HepG2 (cell line): Measurements from ENCODE around the gene DLEC1. TPM values are rescaled to one million over a fixed set of nuclear protein-coding genes. Genes with fewer than 3 reads are reported as not detected.
A peak's percentile ranks its signal among the peaks of the same experiment; 100 is the strongest.

Source experiments
- ATAC-seq: fragments of 200-7000 bp; cut with Tn5 transposase; 3 replicates; pipeline ENCODE4 v1.9.1; 2020; ENCODE audit warnings: mild to moderate bottlenecking, moderate library complexity
- BruUV-seq: library from RNA; stranded (reverse); fragments of 400-500 nt; replicated peaks from 2 replicates; lab custom pipeline; 2021; lab: Mats Ljungman, UMichigan
- CTCF ChIA-PET: fragments of 300-600 bp; formaldehyde crosslinking; extraction: SDS; loops from one replicate; lab custom pipeline; 2021; ENCODE audit warnings: low total read pairs, inconsistent platforms, low intra/inter-chr PET ratio; lab: Yijun Ruan, JAX
- POLR2A ChIA-PET: fragments of 350-600 bp; sonication (Branson Sonifier 250); formaldehyde crosslinking; loops from one replicate; lab custom pipeline; 2020; ENCODE audit warnings: antibody characterized with exemption, inconsistent platforms; lab: Yijun Ruan, JAX
- DNase-seq: peaks from one replicate; pipeline ENCODE4 v3.0.0-alpha.2; 2015; ENCODE audit warnings: low spot score
- FAIRE-seq: peaks from 3 replicates; lab custom pipeline; 2011; peaks lifted over from hg19 to GRCh38; lab: Jason Lieb, UNC
- H2AFZ ChIP-seq: one replicate; pipeline ENCODE4 v1.6.1; 2011; ENCODE audit warnings: low read length, inconsistent platforms
- H3K27ac ChIP-seq: fragments of 300-600 bp; 3 replicates; pipeline ENCODE4 v1.8.0; 2011; ENCODE audit warnings: mixed run types, mild to moderate bottlenecking, mixed read lengths, low read length, inconsistent platforms; ENCODE audit not compliant: insufficient read depth; ENCODE audit errors: extremely low read length
- H3K27me3 ChIP-seq, 2 experiments: fragments of 200-600 bp in 1 of 2; 2 replicates in 1 of 2; 3 replicates in 1 of 2; pipeline versions ENCODE4 v1.6.0 to v1.8.0; 2011; ENCODE audit warnings: low read length in 2 of 2, mild to moderate bottlenecking in 2 of 2, moderate library complexity in 2 of 2, inconsistent platforms in 1 of 2; ENCODE audit not compliant: insufficient read depth in 2 of 2, control insufficient read depth in 1 of 2
- H3K36me3 ChIP-seq, 2 experiments: fragments of 200-600 bp in 1 of 2; replicated peaks in 1 of 2; 2 replicates in 1 of 2; 3 replicates in 1 of 2; pipeline versions ENCODE4 v1.5.1 to v1.8.0; 2011; ENCODE audit warnings: low read length in 2 of 2, inconsistent platforms in 1 of 2; ENCODE audit not compliant: insufficient read depth in 2 of 2, control insufficient read depth in 1 of 2
- H3K4me1 ChIP-seq: 2 replicates; pipeline ENCODE4 v1.5.1; 2012; ENCODE audit warnings: low read length, inconsistent platforms; ENCODE audit not compliant: insufficient read depth
- H3K4me2 ChIP-seq: 2 replicates; pipeline ENCODE4 v1.6.0; 2011; ENCODE audit warnings: low read depth, low read length, inconsistent platforms
- H3K4me3 ChIP-seq, 3 experiments: fragments of 200-600 bp in 1 of 3; sonication (generic), shearing (Covaris generic) in 1 of 3; replicated peaks in 1 of 3; 2 replicates each; pipeline ENCODE4 v1.5.1; 2011 to 2016; ENCODE audit warnings: low read length in 3 of 3, inconsistent platforms in 2 of 3, low read depth in 2 of 3, mild to moderate bottlenecking in 2 of 3, control low read depth in 1 of 3, mixed read lengths in 1 of 3; ENCODE audit not compliant: insufficient read depth in 1 of 3
- H3K79me2 ChIP-seq: one replicate; pipeline ENCODE4 v1.6.1; 2011; ENCODE audit warnings: low read length, inconsistent platforms; ENCODE audit not compliant: insufficient read depth
- H3K9ac ChIP-seq: 2 replicates; pipeline ENCODE4 v1.6.0; 2011; ENCODE audit warnings: mild to moderate bottlenecking, low read depth, low read length, inconsistent platforms; ENCODE audit not compliant: insufficient read depth
- H3K9me3 ChIP-seq: 2 replicates; pipeline ENCODE4 v1.5.1; 2012; ENCODE audit warnings: mild to moderate bottlenecking, low read length
- H4K20me1 ChIP-seq: 2 replicates; pipeline ENCODE4 v1.6.0; 2011; ENCODE audit warnings: inconsistent platforms, mild to moderate bottlenecking, low read length, moderate library complexity; ENCODE audit not compliant: insufficient read depth
- AGO2 ChIP-seq: fragments of 200-400 bp; formaldehyde crosslinking; optimal IDR thresholded peaks from 2 replicates; pipeline ENCODE3; 2017; ENCODE audit warnings: mild to moderate bottlenecking, low read depth, low read length, moderate library complexity
- NFIB ChIP-seq: sonication (generic); formaldehyde crosslinking; IDR thresholded peaks from 2 replicates; pipeline ENCODE4 v1.9.0; 2021; ENCODE audit warnings: missing genetic modification reagents, mild to moderate bottlenecking, borderline replicate concordance
- POLR2A ChIP-seq, 2 experiments: IDR thresholded peaks; 2 replicates each; pipeline ENCODE4 v1.6.1; 2011; ENCODE audit warnings: low read depth in 2 of 2, low read length in 2 of 2, mild to moderate bottlenecking in 1 of 2, moderate library complexity in 1 of 2; ENCODE audit not compliant: insufficient read depth in 1 of 2
- SRSF4 ChIP-seq: fragments of 200-400 bp; formaldehyde crosslinking; IDR thresholded peaks from one replicate; pipeline ENCODE4 v1.6.1; 2018; ENCODE audit warnings: mild to moderate bottlenecking, low read depth, low read length, moderate library complexity; ENCODE audit not compliant: poor library complexity, severe bottlenecking
- ZBTB7B ChIP-seq: sonication (generic); formaldehyde crosslinking; IDR thresholded peaks from 2 replicates; pipeline ENCODE4 v1.4.0; 2020; ENCODE audit warnings: missing genetic modification reagents
- ZNF468 ChIP-seq: sonication (generic); formaldehyde crosslinking; IDR thresholded peaks from 2 replicates; pipeline ENCODE4 v1.8.0; 2022; ENCODE audit warnings: mild to moderate bottlenecking, moderate library complexity, missing genetic modification reagents
- ZNF564 ChIP-seq: sonication (generic); formaldehyde crosslinking; IDR thresholded peaks from 2 replicates; pipeline ENCODE4 v1.8.1; 2023; ENCODE audit warnings: mild to moderate bottlenecking, missing genetic modification reagents
- whole genome bisulfite sequencing: methylation state at CpG from one replicate; pipeline ENCODE4 v1.1.6; 2017; ENCODE audit warnings: low lambda C conversion rate; 5-methylcytosine and 5-hydroxymethylcytosine counted together
- in situ Hi-C: cut with HindIII; loops from 2 replicates; pipeline ENCODE4 v1.10.0; 2017; ENCODE audit warnings: low pct_unique_long_range_greater_than_20kb; ENCODE audit not compliant: extremely low pct_ligation_motif_present
- intact Hi-C: fragments of 100-400 bp; cut with micrococcal nuclease; formaldehyde crosslinking; loops from one replicate; pipeline ENCODE4 v1.10.0; 2022; ENCODE audit not compliant: unreplicated experiment
- polyA plus RNA-seq, 8 experiments: library from polyadenylated mRNA; depleted of rRNA in 3 of 8; stranded (reverse) in 7 of 8; unstranded in 1 of 8; fragments of >200 nt; fragmentation: Illumina TruSeq in 4 of 8; extraction: Trizol in 4 of 8; gene quantifications; 2 replicates each; pipeline versions ENCODE4 v1.2.1 to v1.2.3, GENCODE V29; 2011 to 2016; ENCODE audit warnings: low read depth in 4 of 8, missing spikeins in 1 of 8, mixed read lengths in 1 of 8; ENCODE audit not compliant: insufficient read depth in 1 of 8
- total RNA-seq, 5 experiments: library from RNA; depleted of rRNA; stranded (reverse); fragments of >200 nt; fragmentation: Illumina TruSeq; extraction: Trizol; gene quantifications; 2 replicates each; pipeline ENCODE4 v1.2.3, GENCODE V29; 2016; ENCODE audit warnings: low read depth in 1 of 5
- TF ChIP-seq, protein P1 (sequence below), 2 experiments: IDR thresholded peaks; 2 replicates each; pipeline ENCODE4 v1.6.1; 2011 to 2012; ENCODE audit warnings: low read length in 2 of 2, borderline replicate concordance in 1 of 2, low read depth in 1 of 2, mild to moderate bottlenecking in 1 of 2, moderate library complexity in 1 of 2
- TF ChIP-seq, protein P2 (sequence below): sonication (generic); formaldehyde crosslinking; IDR thresholded peaks from 2 replicates; pipeline ENCODE4 v1.8.0; 2022; ENCODE audit warnings: mild to moderate bottlenecking, missing genetic modification reagents, moderate library complexity

DLEC1 gene
- total and polyA plus RNA-seq, 2 of the 13 experiments (the other 11 are each of a cell fraction or from before 2014, with no cell fraction given), result 0.09 TPM; not detected in 1

DNA sequence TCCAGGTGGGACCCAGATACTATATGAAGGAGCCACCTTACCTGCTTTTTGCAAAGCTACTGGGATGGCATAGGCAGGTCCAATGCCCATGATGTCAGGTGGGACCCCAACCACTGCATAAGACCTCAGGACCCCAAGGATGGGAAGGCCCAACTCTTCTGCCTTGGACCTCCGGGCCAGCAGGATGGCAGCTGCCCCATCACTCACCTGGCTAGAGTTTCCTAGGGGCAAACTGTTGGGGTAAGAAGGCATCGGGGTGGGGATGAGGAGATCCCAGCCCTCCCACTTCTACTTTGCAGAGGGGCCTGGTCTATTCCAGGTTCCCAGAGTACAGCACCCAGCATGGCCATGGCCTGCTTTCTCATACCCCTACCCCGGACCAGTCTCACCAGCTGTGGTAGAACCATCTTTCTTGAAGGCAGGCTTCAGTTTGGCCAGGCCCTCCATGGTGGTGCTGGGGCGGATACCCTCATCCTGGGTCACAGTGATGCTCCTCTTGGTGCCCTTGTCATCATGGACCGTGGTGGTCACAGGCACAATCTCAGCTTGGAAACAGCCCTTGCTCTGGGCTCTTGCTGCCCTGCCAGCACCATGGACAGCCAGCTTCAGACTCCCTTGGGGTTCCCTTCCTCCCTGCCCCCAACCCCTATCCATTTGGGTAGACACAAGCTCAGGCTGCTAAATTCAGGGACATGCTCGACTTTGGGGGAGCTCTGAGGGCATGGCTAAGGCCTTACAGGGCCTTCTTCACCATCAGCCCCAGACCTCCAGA is 87.3 kb downstream of the DLEC1 start:
- Histone ChIP-seq H3K27me3 (no peaks in the 10 kb centered on the region), H4K20me1 (peaks cover 56% of the 10 kb centered on the region), H3K4me2 (no peak overlapping the region), H3K27ac (peak overlapping the region; percentile 11), H3K36me3 (peaks cover 50 to 93% of the 10 kb centered on the region in 2 experiments), H3K9ac (no peak overlapping the region), H3K4me3 (no peak overlapping the region), H2AFZ (no peak overlapping the region), H3K4me1 (peaks cover 92% of the 10 kb centered on the region)
- in situ Hi-C loops, result loop anchor here (25.0 kb wide), 1 partner anchor 336 kb away; the partner anchor contains the start of gene ACVR2B
- CTCF ChIA-PET, result no interaction called here
- POLR2A ChIA-PET, result interaction anchor here (1.1 to 1.6 kb wide), 2 partner anchors 11 to 57 kb away, joined by 3 to 7 read pairs; partner anchors contain the start of gene ACAA1
- FAIRE-seq (no peak), ATAC-seq (no peak; the same call in 2 of the 3 replicates)
- BruUV-seq, result no TSS peak
- no CpG with 5 or more reads among the region's 6 CpGs for WGBS
- no peak for TF ChIP-seq ZNF468 (CRISPR knock-in tag)
- TF ChIP-seq, protein P1, sequence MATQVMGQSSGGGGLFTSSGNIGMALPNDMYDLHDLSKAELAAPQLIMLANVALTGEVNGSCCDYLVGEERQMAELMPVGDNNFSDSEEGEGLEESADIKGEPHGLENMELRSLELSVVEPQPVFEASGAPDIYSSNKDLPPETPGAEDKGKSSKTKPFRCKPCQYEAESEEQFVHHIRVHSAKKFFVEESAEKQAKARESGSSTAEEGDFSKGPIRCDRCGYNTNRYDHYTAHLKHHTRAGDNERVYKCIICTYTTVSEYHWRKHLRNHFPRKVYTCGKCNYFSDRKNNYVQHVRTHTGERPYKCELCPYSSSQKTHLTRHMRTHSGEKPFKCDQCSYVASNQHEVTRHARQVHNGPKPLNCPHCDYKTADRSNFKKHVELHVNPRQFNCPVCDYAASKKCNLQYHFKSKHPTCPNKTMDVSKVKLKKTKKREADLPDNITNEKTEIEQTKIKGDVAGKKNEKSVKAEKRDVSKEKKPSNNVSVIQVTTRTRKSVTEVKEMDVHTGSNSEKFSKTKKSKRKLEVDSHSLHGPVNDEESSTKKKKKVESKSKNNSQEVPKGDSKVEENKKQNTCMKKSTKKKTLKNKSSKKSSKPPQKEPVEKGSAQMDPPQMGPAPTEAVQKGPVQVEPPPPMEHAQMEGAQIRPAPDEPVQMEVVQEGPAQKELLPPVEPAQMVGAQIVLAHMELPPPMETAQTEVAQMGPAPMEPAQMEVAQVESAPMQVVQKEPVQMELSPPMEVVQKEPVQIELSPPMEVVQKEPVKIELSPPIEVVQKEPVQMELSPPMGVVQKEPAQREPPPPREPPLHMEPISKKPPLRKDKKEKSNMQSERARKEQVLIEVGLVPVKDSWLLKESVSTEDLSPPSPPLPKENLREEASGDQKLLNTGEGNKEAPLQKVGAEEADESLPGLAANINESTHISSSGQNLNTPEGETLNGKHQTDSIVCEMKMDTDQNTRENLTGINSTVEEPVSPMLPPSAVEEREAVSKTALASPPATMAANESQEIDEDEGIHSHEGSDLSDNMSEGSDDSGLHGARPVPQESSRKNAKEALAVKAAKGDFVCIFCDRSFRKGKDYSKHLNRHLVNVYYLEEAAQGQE (IDR thresholded peaks at IDR 0.05; ENCODE audit: borderline replicate concordance in 1 of 2, low read depth in 1 of 2, low read length in 2 of 2), result peak; percentile 38 to 87
- TF ChIP-seq ZBTB7B (CRISPR knock-in tag), result no peak
- no peak for TF ChIP-seq ZNF564 (CRISPR knock-in tag)
- TF ChIP-seq, protein P2, sequence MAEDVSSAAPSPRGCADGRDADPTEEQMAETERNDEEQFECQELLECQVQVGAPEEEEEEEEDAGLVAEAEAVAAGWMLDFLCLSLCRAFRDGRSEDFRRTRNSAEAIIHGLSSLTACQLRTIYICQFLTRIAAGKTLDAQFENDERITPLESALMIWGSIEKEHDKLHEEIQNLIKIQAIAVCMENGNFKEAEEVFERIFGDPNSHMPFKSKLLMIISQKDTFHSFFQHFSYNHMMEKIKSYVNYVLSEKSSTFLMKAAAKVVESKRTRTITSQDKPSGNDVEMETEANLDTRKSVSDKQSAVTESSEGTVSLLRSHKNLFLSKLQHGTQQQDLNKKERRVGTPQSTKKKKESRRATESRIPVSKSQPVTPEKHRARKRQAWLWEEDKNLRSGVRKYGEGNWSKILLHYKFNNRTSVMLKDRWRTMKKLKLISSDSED (CRISPR knock-in tag), result no peak
- TF ChIP-seq AGO2, result peak; percentile 16
- TF ChIP-seq POLR2A (IDR thresholded peaks at IDR 0.05; ENCODE audit: insufficient read depth in 1 of 2, low read depth in 2 of 2, low read length in 2 of 2), result 0 out of 4 replicates have a peak, but pooled peaks have one; percentile 23 to 26
- TF ChIP-seq SRSF4, result no peak
- no peak for TF ChIP-seq NFIB (CRISPR knock-in tag)
- TF ChIP-seq, all 625 proteins: peak for 3
- intact Hi-C loops, result no loop called here
- Histone ChIP-seq H3K9me3 (no peaks in the 10 kb centered on the region), H3K79me2 (peaks cover 34% of the 10 kb centered on the region)
- DNase-seq, result no peak
